ENCODE data around the gene FAM78B. TPM values are rescaled to one million over a fixed set of nuclear protein-coding genes. Genes with fewer than 3 reads are reported as not detected.

The FAM78B gene
- total and polyA plus RNA-seq, 2 of the 8 experiments (the other 6 are each of a cell fraction or from before 2014, with no cell fraction given), result 2.3 to 3.6 TPM

- TF ChIP-seq TAF7 (optimal IDR thresholded peaks at IDR 0.05; ENCODE audit: borderline replicate concordance, low read depth, low read length) (no peak), CTCF (IDR thresholded peaks at IDR 0.05; ENCODE audit: control extremely low read depth in 1 of 3, insufficient read depth in 1 of 3, low read depth in 1 of 3, low read length in 3 of 3) (no peak), EGR1 (IDR thresholded peaks at IDR 0.05; ENCODE audit: borderline replicate concordance, low read depth, low read length) (no peak)
Observed at GRCh38 chr1:166121010-166121409, 45.8 kb downstream of the FAM78B start (continued).
